K562 (cell line): ENCODE data around the gene CCR2. TPM values are rescaled to one million over a fixed set of nuclear protein-coding genes. Genes with fewer than 3 reads are reported as not detected.
A peak's percentile ranks its signal among the peaks of the same experiment; 100 is the strongest.
"Not testable (repeated sequence)": the region's sequence is repeated elsewhere in the genome, so short reads cannot be mapped to it uniquely, and the experiment has no call there.

Experiments used
- ATAC-seq: fragments of 200-7000 bp; cut with Tn5 transposase; 3 replicates; pipeline ENCODE4 v1.9.1; 2020; ENCODE audit warnings: moderate library complexity
- BruUV-seq: library from RNA; stranded (reverse); fragments of 400-500 nt; replicated peaks from 2 replicates; lab custom pipeline; 2021; lab: Mats Ljungman, UMichigan
- CTCF ChIA-PET: fragments of 300-600 bp; formaldehyde crosslinking; extraction: SDS; loops from one replicate; lab custom pipeline; 2021; ENCODE audit warnings: low intra/inter-chr PET ratio; lab: Yijun Ruan, JAX
- POLR2A ChIA-PET: fragments of 300-600, 350-650 bp; sonication (Branson Sonifier 250); formaldehyde crosslinking; extraction: SDS; loops from one replicate; lab custom pipeline; 2021; ENCODE audit warnings: antibody characterized with exemption, inconsistent platforms; lab: Yijun Ruan, JAX
- DNase-seq, 4 experiments: peaks; one replicate each; pipeline versions ENCODE4 v3.0.0 to v3.0.0-alpha.2; 2011 to 2018; ENCODE audit warnings: low spot score in 3 of 4, mixed read lengths in 3 of 4; ENCODE audit errors: extremely low read depth in 1 of 4
- FAIRE-seq: peaks from 2 replicates; lab custom pipeline; 2011; peaks lifted over from hg19 to GRCh38; lab: Jason Lieb, UNC
- H2AFZ ChIP-seq: 2 replicates; pipeline ENCODE4 v1.6.0; 2011; ENCODE audit warnings: low read depth, low read length, control low read depth, inconsistent platforms
- H3K27ac ChIP-seq: fragments of 200-600 bp; 3 replicates; pipeline ENCODE4 v1.8.0; 2011; ENCODE audit warnings: low read depth, mild to moderate bottlenecking, control low read depth, inconsistent platforms, low read length, moderate library complexity, mixed read lengths; ENCODE audit errors: extremely low read depth
- H3K27me3 ChIP-seq, 2 experiments: fragments of 300-600 bp in 1 of 2; 2 replicates in 1 of 2; 3 replicates in 1 of 2; pipeline versions ENCODE4 v1.6.0 to v1.8.0; 2011; ENCODE audit warnings: inconsistent platforms in 2 of 2, low read length in 2 of 2, mild to moderate bottlenecking in 1 of 2, mixed read lengths in 1 of 2, moderate library complexity in 1 of 2; ENCODE audit not compliant: control insufficient read depth in 2 of 2, insufficient read depth in 2 of 2
- H3K36me3 ChIP-seq: fragments of 300-600 bp; 3 replicates; pipeline ENCODE4 v1.8.0; 2011; ENCODE audit warnings: mild to moderate bottlenecking, low read length, inconsistent platforms; ENCODE audit not compliant: control insufficient read depth, insufficient read depth
- H3K4me1 ChIP-seq, 2 experiments: fragments of 200-600 bp in 1 of 2; replicated peaks in 1 of 2; 2 replicates in 1 of 2; 3 replicates in 1 of 2; pipeline versions ENCODE4 v1.5.1 to v1.8.0; 2011; ENCODE audit warnings: inconsistent platforms in 2 of 2, low read length in 2 of 2, mild to moderate bottlenecking in 1 of 2, mixed read lengths in 1 of 2, moderate library complexity in 1 of 2; ENCODE audit not compliant: control insufficient read depth in 2 of 2, insufficient read depth in 2 of 2
- H3K4me2 ChIP-seq: 2 replicates; pipeline ENCODE4 v1.6.1; 2011; ENCODE audit warnings: low read length, control low read depth, inconsistent platforms, mixed read lengths; ENCODE audit not compliant: insufficient read depth
- H3K4me3 ChIP-seq: fragments of 200-600 bp; sonication (generic), shearing (Covaris generic); 2 replicates; pipeline ENCODE4 v1.5.1; 2016; ENCODE audit warnings: control low read depth, inconsistent platforms
- H3K79me2 ChIP-seq: fragments of 200-600 bp; 3 replicates; pipeline ENCODE4 v1.8.0; 2011; ENCODE audit warnings: low read length, inconsistent platforms; ENCODE audit not compliant: control insufficient read depth, insufficient read depth
- H3K9ac ChIP-seq, 2 experiments: 2 replicates each; pipeline versions ENCODE4 v1.6.0 to v1.6.1; 2011; ENCODE audit warnings: low read depth in 2 of 2, low read length in 2 of 2, control low read depth in 1 of 2, inconsistent platforms in 1 of 2, mild to moderate bottlenecking in 1 of 2, mixed read lengths in 1 of 2; ENCODE audit not compliant: insufficient read depth in 1 of 2
- H3K9me1 ChIP-seq: one replicate; pipeline ENCODE4 v1.6.0; 2011; ENCODE audit warnings: inconsistent platforms, mild to moderate bottlenecking, low read length, moderate library complexity; ENCODE audit not compliant: control insufficient read depth, insufficient read depth
- H3K9me3 ChIP-seq: replicated peaks from 2 replicates; pipeline ENCODE4 v1.5.1; 2011; ENCODE audit warnings: low read depth, low read length, inconsistent platforms; ENCODE audit not compliant: control insufficient read depth, insufficient read depth
- H4K20me1 ChIP-seq: replicated peaks from 2 replicates; pipeline ENCODE4 v1.6.1; 2011; ENCODE audit warnings: low read length, inconsistent platforms, mixed read lengths; ENCODE audit not compliant: control insufficient read depth, insufficient read depth
- CBFA2T2 ChIP-seq: fragments of 450-650 bp; conservative IDR thresholded peaks from 2 replicates; pipeline ENCODE4 v1.6.1; 2017; ENCODE audit warnings: mild to moderate bottlenecking
- CBFA2T3 ChIP-seq: fragments of 450-650 bp; IDR thresholded peaks from 2 replicates; pipeline ENCODE4 v1.6.1; 2017
- CREM ChIP-seq: IDR thresholded peaks from 2 replicates; pipeline ENCODE4 v1.6.1; 2014; ENCODE audit warnings: antibody characterized with exemption, low read depth
- GABPA ChIP-seq: fragments of 200-800 bp; sonication (Bioruptor generic); conservative IDR thresholded peaks from 2 replicates; pipeline ENCODE4 v1.6.1; 2016; ENCODE audit warnings: low read depth, missing genetic modification characterization, missing compliant biosample characterization
- MEIS2 ChIP-seq: fragments of 450-650 bp; IDR thresholded peaks from 2 replicates; pipeline ENCODE4 v1.6.1; 2014; ENCODE audit warnings: mild to moderate bottlenecking; ENCODE audit not compliant: partially characterized antibody
- SMAD4 ChIP-seq: fragments of 250-450 bp; sonication (Bioruptor Pico); conservative IDR thresholded peaks from 2 replicates; pipeline ENCODE4 v1.8.0; 2021; ENCODE audit warnings: inconsistent platforms, mild to moderate bottlenecking, moderate library complexity
- SMARCA5 ChIP-seq: fragments of 450-650 bp; IDR thresholded peaks from 2 replicates; pipeline ENCODE4 v1.6.1; 2016
- TCF3 ChIP-seq: sonication (generic); formaldehyde crosslinking; IDR thresholded peaks from 2 replicates; pipeline ENCODE4 v1.4.0; 2020; ENCODE audit warnings: mild to moderate bottlenecking, missing genetic modification reagents
- ZBTB34 ChIP-seq: fragments of 250-450 bp; sonication (Bioruptor Pico); IDR thresholded peaks from 2 replicates; pipeline ENCODE4 v1.8.0; 2021; ENCODE audit warnings: mild to moderate bottlenecking, moderate library complexity
- WGBS: fragments of 100-300 bp; shearing (Covaris generic); methylation state at CpG from one replicate; pipeline ENCODE4 v1.1.6; 2016; ENCODE audit warnings: low coverage, mixed read lengths; ENCODE audit not compliant: insufficient coverage; ENCODE audit errors: missing lambda C conversion rate; 5-methylcytosine and 5-hydroxymethylcytosine counted together
- in situ Hi-C: fragments of 300-500 bp; cut with MboI; formaldehyde crosslinking; loops from 4 replicates; pipeline ENCODE4 v1.15.0; 2018; ENCODE audit warnings: inconsistent platforms, mixed read lengths
- intact Hi-C: fragments of 100-400 bp; cut with micrococcal nuclease; formaldehyde crosslinking; loops from 2 replicates; pipeline ENCODE4 v1.14.2; 2022
- polyA plus RNA-seq, 8 experiments: library from polyadenylated mRNA; depleted of rRNA in 4 of 8; stranded (reverse) in 5 of 8; unstranded in 3 of 8; fragments of >200 nt; fragmentation: Nextera tagmentation in 2 of 8; fragmentation: Illumina TruSeq in 1 of 8; extraction: Ambion mirVana in 2 of 8; extraction: Trizol in 1 of 8; gene quantifications; 2 replicates each; pipeline versions ENCODE4 v1.2.1 to v1.2.3, GENCODE V29; 2011 to 2014; ENCODE audit warnings: inconsistent platforms in 1 of 8, missing spikeins in 1 of 8
- total RNA-seq, 7 experiments: library from RNA; depleted of rRNA in 6 of 7; stranded (reverse); fragments of >200 nt in 6 of 7; fragmentation: Illumina TruSeq in 2 of 7; extraction: Trizol in 2 of 7; gene quantifications; 2 replicates each; pipeline versions ENCODE4 v1.2.1 to v1.2.3, GENCODE V29; 2011 to 2021; ENCODE audit warnings: low replicate concordance in 1 of 7

The CCR2 gene
- total and polyA plus RNA-seq, 9 of the 15 experiments (the other 6 are each of a cell fraction or from before 2014, with no cell fraction given) = not detected

GRCh38 chr3:46389306-46389705, 35.4 kb downstream of the CCR2 start:
- H3K9ac ChIP-seq = no peak overlapping the region
- no peaks in the 10 kb centered on the region for H3K9me3 ChIP-seq
- peaks cover 2 to 9% of the 10 kb centered on the region in 2 experiments; a peak in 2 of 5 replicates for H3K27me3 ChIP-seq
- FAIRE-seq = no peak
- intact Hi-C loops (no loop called here), in situ Hi-C loops (no loop called here)
- H4K20me1 ChIP-seq = no peaks in the 10 kb centered on the region
- 10% methylated on average over 6 of the region's 6 CpGs for WGBS
- ChIA-PET CTCF (no interaction called here), POLR2A (interaction anchor here (0.6 to 0.9 kb wide), 3 partner anchors 18 to 881 kb away, joined by 3 read pairs; partner anchors contain the start of genes CCR5AS and CCRL2)
- no peak for ATAC-seq
- H3K4me1 ChIP-seq = peaks cover 0 to 25% of the 10 kb centered on the region in 2 experiments; a peak in 4 of 5 replicates
- no TSS peak for BruUV-seq
- H3K4me3 ChIP-seq = no peak overlapping the region
- no peak for TF ChIP-seq SMARCA5
- TF ChIP-seq TCF3 = peak; percentile 29; the same call in 1 of the 2 replicates
- peak; percentile 39 for TF ChIP-seq CBFA2T2
- no peak for TF ChIP-seq CREM
- peak; percentile 63 for TF ChIP-seq CBFA2T3
- TF ChIP-seq GABPA (tag) = no peak
- TF ChIP-seq SMAD4 = peak; percentile 36; the same call in 1 of the 2 replicates
- TF ChIP-seq MEIS2 = peak; percentile 3
- no peak for TF ChIP-seq ZBTB34 (CRISPR knock-in tag)
- no peaks in the 10 kb centered on the region for H3K9me1 ChIP-seq
- no peak overlapping the region for H3K27ac ChIP-seq
- H3K36me3 ChIP-seq = no peaks in the 10 kb centered on the region
- no peak overlapping the region for H3K4me2 ChIP-seq
- no peak for DNase-seq
- H2AFZ ChIP-seq = no peak overlapping the region
- H3K79me2 ChIP-seq = no peaks in the 10 kb centered on the region

GRCh38 chr3:46391526-46391925, 37.6 kb downstream of the CCR2 start:
- intact Hi-C loops, H3K4me2 ChIP-seq, H2AFZ ChIP-seq, H3K36me3 ChIP-seq, H3K79me2 ChIP-seq, H3K4me3 ChIP-seq, H4K20me1 ChIP-seq, H3K27ac ChIP-seq, DNase-seq, H3K9me1 ChIP-seq, BruUV-seq, H3K9ac ChIP-seq, ATAC-seq, in situ Hi-C loops, H3K9me3 ChIP-seq, CTCF ChIA-PET, FAIRE-seq: not testable (repeated sequence)
- POLR2A ChIA-PET = interaction anchor here (0.7 to 1.3 kb wide), 2 partner anchors 8 to 23 kb away, joined by 3 to 7 read pairs; no protein-coding TSS in a partner anchor
- WGBS = 29% methylated on average over 5 of the region's 5 CpGs
- H3K4me1 ChIP-seq = peaks cover 0 to 28% of the 10 kb centered on the region in 2 experiments; a peak in 4 of 5 replicates
- H3K27me3 ChIP-seq = peaks cover 2 to 13% of the 10 kb centered on the region in 2 experiments; a peak in 1 of 5 replicates
